GM18867 (cell line): ENCODE measurements around the gene PI4KA.
"Not testable (repeated sequence)": the region's sequence is repeated elsewhere in the genome, so short reads cannot be mapped to it uniquely, and the experiment has no call there.

Source experiments
- ATAC-seq: cut with Tn5 transposase; IDR thresholded peaks from one replicate; pipeline ENCODE4 v1.9.1; 2021; ENCODE audit warnings: mild to moderate bottlenecking, moderate library complexity; ENCODE audit not compliant: unreplicated experiment

Gene PI4KA

GRCh38 chr22:20779014-20779817 is 79.4 kb downstream of the PI4KA start:
- no peak for ATAC-seq

GRCh38 chr22:20777420-20778177 is 81.0 kb downstream of the PI4KA start:
- no peak for ATAC-seq

GRCh38 chr22:20776624-20777405 is 81.8 kb downstream of the PI4KA start:
- ATAC-seq, result no peak

- ATAC-seq, result no peak
Observed at GRCh38 chr22:20775342-20775895, 83.2 kb downstream of the PI4KA start.

GRCh38 chr22:20774882-20775281 is 83.7 kb downstream of the PI4KA start:
- no peak for ATAC-seq

- ATAC-seq, result no peak
Observed at GRCh38 chr22:20773793-20774212, 84.8 kb downstream of the PI4KA start, which contains the start of gene SERPIND1. Gene SERPIND1, plus strand, starts transcription at chr22:20774113. Its CDS starts 5,200 bp downstream, at chr22:20779313.

GRCh38 chr22:20771918-20772625 is 86.5 kb downstream of the PI4KA start:
- ATAC-seq, result no peak

GRCh38 chr22:20769496-20769826 is 89.2 kb downstream of the PI4KA start:
- ATAC-seq, result not testable (repeated sequence)

- ATAC-seq, result no peak
Observed at GRCh38 chr22:20766530-20766929, 92.1 kb downstream of the PI4KA start.

- no peak for ATAC-seq
Observed at GRCh38 chr22:20765938-20766337, 92.7 kb downstream of the PI4KA start.

GRCh38 chr22:20764729-20765128 is 93.9 kb downstream of the PI4KA start:
- ATAC-seq, result no peak

GRCh38 chr22:20764471-20764720 is 94.2 kb downstream of the PI4KA start:
- no peak for ATAC-seq

- no peak for ATAC-seq
Observed at GRCh38 chr22:20763630-20764470, 94.8 kb downstream of the PI4KA start.

- ATAC-seq, result no peak
Observed at GRCh38 chr22:20762233-20762796, 96.3 kb downstream of the PI4KA start.

- ATAC-seq, result no peak
Observed at GRCh38 chr22:20761536-20761935, 97.1 kb downstream of the PI4KA start.

GRCh38 chr22:20760084-20760483 is 98.5 kb downstream of the PI4KA start:
- ATAC-seq, result no peak

- ATAC-seq, result no peak
Observed at GRCh38 chr22:20758688-20759087, 99.9 kb downstream of the PI4KA start.

GRCh38 chr22:20756846-20757245 is 101.8 kb downstream of the PI4KA start:
- no peak for ATAC-seq

- no peak for ATAC-seq
Observed at GRCh38 chr22:20752873-20753272, 105.7 kb downstream of the PI4KA start.
